GM23338 (cell line): ENCODE results near the gene PALLD. TPM values are rescaled to one million over a fixed set of nuclear protein-coding genes. Genes with fewer than 3 reads are reported as not detected.

ENCODE experiments used
- ATAC-seq: fragments of 200-7000 bp; cut with Tn5 transposase; 3 replicates; pipeline ENCODE4 v1.9.1; 2020
- DNase-seq: peaks from one replicate; pipeline ENCODE4 v3.0.0-alpha.2; 2015; ENCODE audit warnings: low spot score
- H2AFZ ChIP-seq: fragments of 200-600 bp; sonication (generic); 2 replicates; pipeline ENCODE4 v1.8.0; 2016; ENCODE audit warnings: antibody characterized with exemption, mild to moderate bottlenecking, moderate library complexity
- H3F3A ChIP-seq: fragments of 200-600 bp; sonication (generic); replicated peaks from 2 replicates; pipeline ENCODE4 v1.8.0; 2017; ENCODE audit warnings: antibody characterized with exemption, mixed run types, low read depth
- H3K27ac ChIP-seq: fragments of 200-600 bp; sonication (generic); 2 replicates; pipeline ENCODE4 v1.6.1; 2016; ENCODE audit warnings: low read depth
- H3K27me3 ChIP-seq: fragments of 200-600 bp; sonication (generic); 2 replicates; pipeline ENCODE4 v1.8.0; 2016; ENCODE audit warnings: mild to moderate bottlenecking, mixed run types, moderate library complexity; ENCODE audit not compliant: insufficient read depth
- H3K36me3 ChIP-seq: fragments of 200-600 bp; sonication (generic); 2 replicates; pipeline ENCODE4 v1.8.0; 2016; ENCODE audit warnings: mild to moderate bottlenecking; ENCODE audit not compliant: insufficient read depth
- H3K4me1 ChIP-seq: fragments of 200-600 bp; sonication (generic); 2 replicates; pipeline ENCODE4 v1.8.0; 2016; ENCODE audit warnings: mild to moderate bottlenecking, moderate library complexity; ENCODE audit not compliant: insufficient read depth
- H3K4me2 ChIP-seq: fragments of 200-600 bp; sonication (generic); 2 replicates; pipeline ENCODE4 v1.7.1; 2017; ENCODE audit warnings: mixed run types
- H3K4me3 ChIP-seq: fragments of 200-600 bp; sonication (generic); 2 replicates; pipeline ENCODE4 v1.6.1; 2016; ENCODE audit warnings: mixed run types
- H3K79me2 ChIP-seq: fragments of 200-600 bp; sonication (generic); replicated peaks from 2 replicates; pipeline ENCODE4 v1.8.0; 2017; ENCODE audit warnings: mild to moderate bottlenecking; ENCODE audit not compliant: insufficient read depth
- H3K9me2 ChIP-seq: fragments of 200-600 bp; sonication (generic); 2 replicates; pipeline ENCODE4 v1.8.0; 2017; ENCODE audit not compliant: insufficient read depth
- H4K20me1 ChIP-seq: fragments of 200-600 bp; sonication (generic); replicated peaks from 2 replicates; pipeline ENCODE4 v1.8.0; 2017; ENCODE audit warnings: mild to moderate bottlenecking; ENCODE audit not compliant: insufficient read depth
- H3K27ac Mint-ChIP-seq: 2 replicates; pipeline ENCODE4 v1.8.0; 2020; ENCODE audit warnings: inconsistent platforms, mild to moderate bottlenecking, moderate library complexity, mixed read lengths
- H3K27me3 Mint-ChIP-seq: 3 replicates; pipeline ENCODE4 v1.8.0; 2022; ENCODE audit warnings: low read depth, mild to moderate bottlenecking, moderate library complexity, mixed read lengths, inconsistent platforms; ENCODE audit not compliant: insufficient read depth, poor library complexity
- H3K36me3 Mint-ChIP-seq: 3 replicates; pipeline ENCODE4 v1.8.0; 2021; ENCODE audit warnings: low read depth, mild to moderate bottlenecking, inconsistent platforms, moderate library complexity, mixed read lengths
- H3K4me1 Mint-ChIP-seq: 3 replicates; pipeline ENCODE4 v1.8.0; 2020; ENCODE audit warnings: mild to moderate bottlenecking, inconsistent platforms, mixed read lengths
- H3K4me3 Mint-ChIP-seq: 3 replicates; pipeline ENCODE4 v1.8.0; 2021; ENCODE audit warnings: moderate library complexity, mild to moderate bottlenecking, inconsistent platforms, mixed read lengths
- H3K9me3 Mint-ChIP-seq: 3 replicates; pipeline ENCODE4 v1.8.0; 2020; ENCODE audit warnings: moderate library complexity, mild to moderate bottlenecking, inconsistent platforms, mixed read lengths
- CREB1 ChIP-seq: fragments of 250-450 bp; sonication (Bioruptor Pico); IDR thresholded peaks from 2 replicates; pipeline ENCODE4 v1.5.0; 2020; ENCODE audit warnings: low read depth, mild to moderate bottlenecking, moderate library complexity
- EZH2 ChIP-seq: fragments of 200-600 bp; sonication (generic); IDR thresholded peaks from one replicate; pipeline ENCODE4 v1.8.0; 2017; ENCODE audit warnings: antibody characterized with exemption, mild to moderate bottlenecking, low read depth; ENCODE audit not compliant: unreplicated experiment
- EZH2phosphoT487 ChIP-seq: fragments of 200-600 bp; sonication (generic); IDR thresholded peaks from one replicate; pipeline ENCODE4 v1.8.1; 2018; ENCODE audit warnings: antibody characterized with exemption; ENCODE audit not compliant: unreplicated experiment
- JUNB ChIP-seq: IDR thresholded peaks from one replicate; pipeline ENCODE4 v1.6.1; 2016; ENCODE audit warnings: antibody characterized with exemption; ENCODE audit not compliant: unreplicated experiment
- NANOG ChIP-seq: IDR thresholded peaks from 2 replicates; pipeline ENCODE4 v1.6.1; 2016; ENCODE audit warnings: antibody characterized with exemption, borderline replicate concordance
- POLR2AphosphoS5 ChIP-seq: IDR thresholded peaks from 2 replicates; pipeline ENCODE4 v1.6.1; 2016; ENCODE audit warnings: antibody characterized with exemption, low read depth
- STAT1 ChIP-seq: IDR thresholded peaks from one replicate; pipeline ENCODE4 v1.6.1; 2016; ENCODE audit warnings: antibody characterized with exemption; ENCODE audit not compliant: unreplicated experiment
- ZNF114 ChIP-seq: fragments of 250-450 bp; sonication (Bioruptor Pico); IDR thresholded peaks from 2 replicates; pipeline ENCODE4 v1.5.0; 2020; ENCODE audit warnings: mild to moderate bottlenecking, moderate library complexity
- ZNF331 ChIP-seq: fragments of 250-450 bp; sonication (Bioruptor Pico); IDR thresholded peaks from 2 replicates; pipeline ENCODE4 v1.5.0; 2020; ENCODE audit warnings: low read depth, mild to moderate bottlenecking, moderate library complexity
- polyA plus RNA-seq: library from polyadenylated mRNA; unstranded; fragments of >200 nt; fragmentation: Nextera tagmentation; extraction: Ambion mirVana; gene quantifications from 2 replicates; pipeline ENCODE4 v1.2.1, GENCODE V29; 2016
- total RNA-seq: library from RNA; depleted of rRNA; stranded (reverse); fragments of >200 nt; shearing (Covaris generic); gene quantifications from 2 replicates; pipeline ENCODE4 v1.2.3, GENCODE V29; 2014
- TF ChIP-seq, protein P1 (sequence below): fragments of 250-450 bp; sonication (Bioruptor Pico); IDR thresholded peaks from 2 replicates; pipeline ENCODE4 v1.5.0; 2020; ENCODE audit warnings: mild to moderate bottlenecking, moderate library complexity
- TF ChIP-seq, protein P2 (sequence below): IDR thresholded peaks from one replicate; pipeline ENCODE4 v1.6.1; 2018; ENCODE audit warnings: antibody characterized with exemption; ENCODE audit not compliant: unreplicated experiment
- TF ChIP-seq, protein P3 (sequence below), 2 experiments: fragments of 200-600 bp in 1 of 2; sonication (generic) in 1 of 2; conservative IDR thresholded peaks; 2 replicates each; pipeline versions ENCODE4 v1.5.1 to v1.6.1; 2016 to 2017; ENCODE audit warnings: antibody characterized with exemption in 2 of 2, low read depth in 2 of 2, mild to moderate bottlenecking in 2 of 2, moderate library complexity in 1 of 2
- TF ChIP-seq, protein P4 (sequence below): IDR thresholded peaks from 2 replicates; pipeline ENCODE4 v1.6.1; 2016; ENCODE audit warnings: antibody characterized with exemption

The PALLD gene
- total and polyA plus RNA-seq, 2 experiments from 2014 or later: 13.1 to 30.2 TPM

DNA sequence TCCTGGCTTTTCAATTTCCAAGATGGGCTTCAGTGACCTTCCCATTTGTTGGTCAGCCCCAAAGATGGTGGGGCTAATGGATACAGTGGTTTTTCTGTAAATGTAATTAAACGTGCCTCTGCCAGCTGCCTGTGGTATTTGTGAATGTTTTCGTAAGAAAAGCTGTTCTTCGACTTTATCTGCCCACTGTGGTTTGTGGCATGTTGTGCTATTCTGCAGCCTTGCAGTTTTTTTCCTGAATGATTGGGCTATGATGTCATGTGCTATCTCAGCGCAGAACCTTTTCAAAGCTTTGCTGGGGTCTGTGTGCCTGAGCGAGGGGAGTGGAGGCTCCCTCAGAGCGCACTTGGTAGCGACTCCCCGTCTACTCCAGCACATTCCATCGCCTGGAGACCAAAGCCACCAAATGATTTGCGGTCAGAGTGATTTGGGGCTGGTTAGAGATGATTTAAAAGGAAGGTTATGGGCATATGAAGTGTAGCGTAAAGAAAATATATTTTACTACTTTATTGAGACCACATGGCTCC is 137.5 kb downstream of the PALLD start:
- Mint-ChIP-seq H3K36me3 (no peaks in the 10 kb centered on the region), H3K9me3 (no peaks in the 10 kb centered on the region), H3K4me3 (no peak overlapping the region), H3K4me1 (peaks cover 40% of the 10 kb centered on the region), H3K27ac (no peak overlapping the region), H3K27me3 (peaks cover 8% of the 10 kb centered on the region)
- Histone ChIP-seq H3K79me2 (no peaks in the 10 kb centered on the region), H3K4me3 (no peak overlapping the region), H3K4me1 (peaks cover 32% of the 10 kb centered on the region), H4K20me1 (no peaks in the 10 kb centered on the region), H2AFZ (no peak overlapping the region), H3K27ac (no peak overlapping the region), H3F3A (peaks cover 3% of the 10 kb centered on the region; the same call in 1 of the 2 replicates), H3K36me3 (no peaks in the 10 kb centered on the region), H3K9me2 (no peaks in the 10 kb centered on the region), H3K27me3 (peaks cover 29% of the 10 kb centered on the region), H3K4me2 (no peak overlapping the region)
- no peak for DNase-seq
- TF ChIP-seq NANOG (no peak), ZNF114 (CRISPR knock-in tag) (no peak), CREB1 (CRISPR knock-in tag) (no peak), STAT1 (no peak), EZH2 (no peak), JUNB (no peak), POLR2AphosphoS5 (no peak), ZNF331 (CRISPR knock-in tag) (no peak), EZH2phosphoT487 (no peak)
- TF ChIP-seq, protein P1, sequence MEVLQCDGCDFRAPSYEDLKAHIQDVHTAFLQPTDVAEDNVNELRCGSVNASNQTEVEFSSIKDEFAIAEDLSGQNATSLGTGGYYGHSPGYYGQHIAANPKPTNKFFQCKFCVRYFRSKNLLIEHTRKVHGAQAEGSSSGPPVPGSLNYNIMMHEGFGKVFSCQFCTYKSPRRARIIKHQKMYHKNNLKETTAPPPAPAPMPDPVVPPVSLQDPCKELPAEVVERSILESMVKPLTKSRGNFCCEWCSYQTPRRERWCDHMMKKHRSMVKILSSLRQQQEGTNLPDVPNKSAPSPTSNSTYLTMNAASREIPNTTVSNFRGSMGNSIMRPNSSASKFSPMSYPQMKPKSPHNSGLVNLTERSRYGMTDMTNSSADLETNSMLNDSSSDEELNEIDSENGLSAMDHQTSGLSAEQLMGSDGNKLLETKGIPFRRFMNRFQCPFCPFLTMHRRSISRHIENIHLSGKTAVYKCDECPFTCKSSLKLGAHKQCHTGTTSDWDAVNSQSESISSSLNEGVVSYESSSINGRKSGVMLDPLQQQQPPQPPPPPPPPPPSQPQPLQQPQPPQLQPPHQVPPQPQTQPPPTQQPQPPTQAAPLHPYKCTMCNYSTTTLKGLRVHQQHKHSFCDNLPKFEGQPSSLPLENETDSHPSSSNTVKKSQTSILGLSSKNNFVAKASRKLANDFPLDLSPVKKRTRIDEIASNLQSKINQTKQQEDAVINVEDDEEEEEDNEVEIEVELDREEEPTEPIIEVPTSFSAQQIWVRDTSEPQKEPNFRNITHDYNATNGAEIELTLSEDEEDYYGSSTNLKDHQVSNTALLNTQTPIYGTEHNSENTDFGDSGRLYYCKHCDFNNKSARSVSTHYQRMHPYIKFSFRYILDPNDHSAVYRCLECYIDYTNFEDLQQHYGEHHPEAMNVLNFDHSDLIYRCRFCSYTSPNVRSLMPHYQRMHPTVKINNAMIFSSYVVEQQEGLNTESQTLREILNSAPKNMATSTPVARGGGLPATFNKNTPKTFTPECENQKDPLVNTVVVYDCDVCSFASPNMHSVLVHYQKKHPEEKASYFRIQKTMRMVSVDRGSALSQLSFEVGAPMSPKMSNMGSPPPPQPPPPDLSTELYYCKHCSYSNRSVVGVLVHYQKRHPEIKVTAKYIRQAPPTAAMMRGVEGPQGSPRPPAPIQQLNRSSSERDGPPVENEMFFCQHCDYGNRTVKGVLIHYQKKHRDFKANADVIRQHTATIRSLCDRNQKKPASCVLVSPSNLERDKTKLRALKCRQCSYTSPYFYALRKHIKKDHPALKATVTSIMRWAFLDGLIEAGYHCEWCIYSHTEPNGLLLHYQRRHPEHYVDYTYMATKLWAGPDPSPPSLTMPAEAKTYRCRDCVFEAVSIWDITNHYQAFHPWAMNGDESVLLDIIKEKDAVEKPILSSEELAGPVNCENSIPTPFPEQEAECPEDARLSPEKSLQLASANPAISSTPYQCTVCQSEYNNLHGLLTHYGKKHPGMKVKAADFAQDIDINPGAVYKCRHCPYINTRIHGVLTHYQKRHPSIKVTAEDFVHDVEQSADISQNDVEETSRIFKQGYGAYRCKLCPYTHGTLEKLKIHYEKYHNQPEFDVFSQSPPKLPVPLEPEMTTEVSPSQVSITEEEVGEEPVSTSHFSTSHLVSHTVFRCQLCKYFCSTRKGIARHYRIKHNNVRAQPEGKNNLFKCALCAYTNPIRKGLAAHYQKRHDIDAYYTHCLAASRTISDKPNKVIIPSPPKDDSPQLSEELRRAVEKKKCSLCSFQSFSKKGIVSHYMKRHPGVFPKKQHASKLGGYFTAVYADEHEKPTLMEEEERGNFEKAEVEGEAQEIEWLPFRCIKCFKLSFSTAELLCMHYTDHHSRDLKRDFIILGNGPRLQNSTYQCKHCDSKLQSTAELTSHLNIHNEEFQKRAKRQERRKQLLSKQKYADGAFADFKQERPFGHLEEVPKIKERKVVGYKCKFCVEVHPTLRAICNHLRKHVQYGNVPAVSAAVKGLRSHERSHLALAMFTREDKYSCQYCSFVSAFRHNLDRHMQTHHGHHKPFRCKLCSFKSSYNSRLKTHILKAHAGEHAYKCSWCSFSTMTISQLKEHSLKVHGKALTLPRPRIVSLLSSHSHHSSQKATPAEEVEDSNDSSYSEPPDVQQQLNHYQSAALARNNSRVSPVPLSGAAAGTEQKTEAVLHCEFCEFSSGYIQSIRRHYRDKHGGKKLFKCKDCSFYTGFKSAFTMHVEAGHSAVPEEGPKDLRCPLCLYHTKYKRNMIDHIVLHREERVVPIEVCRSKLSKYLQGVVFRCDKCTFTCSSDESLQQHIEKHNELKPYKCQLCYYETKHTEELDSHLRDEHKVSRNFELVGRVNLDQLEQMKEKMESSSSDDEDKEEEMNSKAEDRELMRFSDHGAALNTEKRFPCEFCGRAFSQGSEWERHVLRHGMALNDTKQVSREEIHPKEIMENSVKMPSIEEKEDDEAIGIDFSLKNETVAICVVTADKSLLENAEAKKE (CRISPR knock-in tag): no peak
- TF ChIP-seq, protein P2, sequence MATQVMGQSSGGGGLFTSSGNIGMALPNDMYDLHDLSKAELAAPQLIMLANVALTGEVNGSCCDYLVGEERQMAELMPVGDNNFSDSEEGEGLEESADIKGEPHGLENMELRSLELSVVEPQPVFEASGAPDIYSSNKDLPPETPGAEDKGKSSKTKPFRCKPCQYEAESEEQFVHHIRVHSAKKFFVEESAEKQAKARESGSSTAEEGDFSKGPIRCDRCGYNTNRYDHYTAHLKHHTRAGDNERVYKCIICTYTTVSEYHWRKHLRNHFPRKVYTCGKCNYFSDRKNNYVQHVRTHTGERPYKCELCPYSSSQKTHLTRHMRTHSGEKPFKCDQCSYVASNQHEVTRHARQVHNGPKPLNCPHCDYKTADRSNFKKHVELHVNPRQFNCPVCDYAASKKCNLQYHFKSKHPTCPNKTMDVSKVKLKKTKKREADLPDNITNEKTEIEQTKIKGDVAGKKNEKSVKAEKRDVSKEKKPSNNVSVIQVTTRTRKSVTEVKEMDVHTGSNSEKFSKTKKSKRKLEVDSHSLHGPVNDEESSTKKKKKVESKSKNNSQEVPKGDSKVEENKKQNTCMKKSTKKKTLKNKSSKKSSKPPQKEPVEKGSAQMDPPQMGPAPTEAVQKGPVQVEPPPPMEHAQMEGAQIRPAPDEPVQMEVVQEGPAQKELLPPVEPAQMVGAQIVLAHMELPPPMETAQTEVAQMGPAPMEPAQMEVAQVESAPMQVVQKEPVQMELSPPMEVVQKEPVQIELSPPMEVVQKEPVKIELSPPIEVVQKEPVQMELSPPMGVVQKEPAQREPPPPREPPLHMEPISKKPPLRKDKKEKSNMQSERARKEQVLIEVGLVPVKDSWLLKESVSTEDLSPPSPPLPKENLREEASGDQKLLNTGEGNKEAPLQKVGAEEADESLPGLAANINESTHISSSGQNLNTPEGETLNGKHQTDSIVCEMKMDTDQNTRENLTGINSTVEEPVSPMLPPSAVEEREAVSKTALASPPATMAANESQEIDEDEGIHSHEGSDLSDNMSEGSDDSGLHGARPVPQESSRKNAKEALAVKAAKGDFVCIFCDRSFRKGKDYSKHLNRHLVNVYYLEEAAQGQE: no peak
- TF ChIP-seq, protein P3, sequence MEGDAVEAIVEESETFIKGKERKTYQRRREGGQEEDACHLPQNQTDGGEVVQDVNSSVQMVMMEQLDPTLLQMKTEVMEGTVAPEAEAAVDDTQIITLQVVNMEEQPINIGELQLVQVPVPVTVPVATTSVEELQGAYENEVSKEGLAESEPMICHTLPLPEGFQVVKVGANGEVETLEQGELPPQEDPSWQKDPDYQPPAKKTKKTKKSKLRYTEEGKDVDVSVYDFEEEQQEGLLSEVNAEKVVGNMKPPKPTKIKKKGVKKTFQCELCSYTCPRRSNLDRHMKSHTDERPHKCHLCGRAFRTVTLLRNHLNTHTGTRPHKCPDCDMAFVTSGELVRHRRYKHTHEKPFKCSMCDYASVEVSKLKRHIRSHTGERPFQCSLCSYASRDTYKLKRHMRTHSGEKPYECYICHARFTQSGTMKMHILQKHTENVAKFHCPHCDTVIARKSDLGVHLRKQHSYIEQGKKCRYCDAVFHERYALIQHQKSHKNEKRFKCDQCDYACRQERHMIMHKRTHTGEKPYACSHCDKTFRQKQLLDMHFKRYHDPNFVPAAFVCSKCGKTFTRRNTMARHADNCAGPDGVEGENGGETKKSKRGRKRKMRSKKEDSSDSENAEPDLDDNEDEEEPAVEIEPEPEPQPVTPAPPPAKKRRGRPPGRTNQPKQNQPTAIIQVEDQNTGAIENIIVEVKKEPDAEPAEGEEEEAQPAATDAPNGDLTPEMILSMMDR (conservative IDR thresholded peaks at IDR 0.05; ENCODE audit: low read depth in 2 of 2): no peak
- TF ChIP-seq, protein P4, sequence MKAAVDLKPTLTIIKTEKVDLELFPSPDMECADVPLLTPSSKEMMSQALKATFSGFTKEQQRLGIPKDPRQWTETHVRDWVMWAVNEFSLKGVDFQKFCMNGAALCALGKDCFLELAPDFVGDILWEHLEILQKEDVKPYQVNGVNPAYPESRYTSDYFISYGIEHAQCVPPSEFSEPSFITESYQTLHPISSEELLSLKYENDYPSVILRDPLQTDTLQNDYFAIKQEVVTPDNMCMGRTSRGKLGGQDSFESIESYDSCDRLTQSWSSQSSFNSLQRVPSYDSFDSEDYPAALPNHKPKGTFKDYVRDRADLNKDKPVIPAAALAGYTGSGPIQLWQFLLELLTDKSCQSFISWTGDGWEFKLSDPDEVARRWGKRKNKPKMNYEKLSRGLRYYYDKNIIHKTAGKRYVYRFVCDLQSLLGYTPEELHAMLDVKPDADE: no peak
- ATAC-seq: no peak
